HEK293T (cell line): Measurements from ENCODE around the gene HSPA9.

Experiments
- CTCF ChIA-PET: fragments of 350-600 bp; formaldehyde crosslinking; extraction: SDS; loops from one replicate; lab custom pipeline; 2021; ENCODE audit warnings: antibody characterized with exemption, inconsistent platforms; lab: Yijun Ruan, JAX
- POLR2A ChIA-PET: fragments of 350-600 bp; formaldehyde crosslinking; extraction: SDS; loops from one replicate; lab custom pipeline; 2020; ENCODE audit warnings: antibody characterized with exemption, inconsistent platforms; lab: Yijun Ruan, JAX
- DNase-seq: peaks from one replicate; pipeline ENCODE4 v3.0.0; 2012; ENCODE audit warnings: mixed read lengths; ENCODE audit errors: extremely low spot score
- ARNT ChIP-seq: fragments of 450-650 bp; IDR thresholded peaks from 2 replicates; pipeline ENCODE4 v1.6.1; 2017; ENCODE audit warnings: mild to moderate bottlenecking
- BHLHE40 ChIP-seq: fragments of 450-650 bp; IDR thresholded peaks from 2 replicates; pipeline ENCODE4 v1.6.1; 2016; ENCODE audit warnings: mild to moderate bottlenecking, moderate library complexity, borderline replicate concordance
- CTBP1 ChIP-seq: fragments of 450-650 bp; IDR thresholded peaks from 2 replicates; pipeline ENCODE4 v1.6.1; 2016; ENCODE audit warnings: borderline replicate concordance
- ELF4 ChIP-seq: fragments of 450-650 bp; IDR thresholded peaks from 2 replicates; pipeline ENCODE4 v1.6.1; 2017; ENCODE audit warnings: antibody characterized with exemption
- FOXA1 ChIP-seq: fragments of 450-650 bp; IDR thresholded peaks from 2 replicates; pipeline ENCODE4 v1.6.1; 2016; ENCODE audit warnings: mild to moderate bottlenecking
- FOXK2 ChIP-seq: fragments of 450-650 bp; IDR thresholded peaks from 2 replicates; pipeline ENCODE4 v1.6.1; 2016; ENCODE audit warnings: mild to moderate bottlenecking
- FOXM1 ChIP-seq: fragments of 450-650 bp; IDR thresholded peaks from 2 replicates; pipeline ENCODE4 v1.6.1; 2017; ENCODE audit warnings: mild to moderate bottlenecking, borderline replicate concordance
- HDGF ChIP-seq: fragments of 450-650 bp; IDR thresholded peaks from 2 replicates; pipeline ENCODE4 v1.6.1; 2017; ENCODE audit warnings: antibody characterized with exemption, borderline replicate concordance
- L3MBTL2 ChIP-seq: fragments of 450-650 bp; conservative IDR thresholded peaks from 2 replicates; pipeline ENCODE4 v1.6.1; 2016; ENCODE audit warnings: mild to moderate bottlenecking
- LEF1 ChIP-seq: fragments of 450-650 bp; IDR thresholded peaks from 2 replicates; pipeline ENCODE4 v1.6.1; 2017; ENCODE audit warnings: mild to moderate bottlenecking, borderline replicate concordance
- NFRKB ChIP-seq: fragments of 450-650 bp; IDR thresholded peaks from 2 replicates; pipeline ENCODE4 v1.6.1; 2016; ENCODE audit warnings: mild to moderate bottlenecking, moderate library complexity
- SP1 ChIP-seq: fragments of 450-650 bp; IDR thresholded peaks from 2 replicates; pipeline ENCODE4 v1.6.1; 2017
- SUZ12 ChIP-seq: fragments of 450-650 bp; IDR thresholded peaks from 2 replicates; pipeline ENCODE4 v1.6.1; 2016; ENCODE audit warnings: mild to moderate bottlenecking
- TARDBP ChIP-seq: fragments of 450-650 bp; IDR thresholded peaks from 2 replicates; pipeline ENCODE4 v1.6.1; 2016
- ZNF384 ChIP-seq: fragments of 450-650 bp; IDR thresholded peaks from 2 replicates; pipeline ENCODE4 v1.6.1; 2016
- TF ChIP-seq, protein P1 (sequence below): fragments of 450-650 bp; IDR thresholded peaks from 2 replicates; pipeline ENCODE4 v1.6.1; 2016

HSPA9 gene

DNA sequence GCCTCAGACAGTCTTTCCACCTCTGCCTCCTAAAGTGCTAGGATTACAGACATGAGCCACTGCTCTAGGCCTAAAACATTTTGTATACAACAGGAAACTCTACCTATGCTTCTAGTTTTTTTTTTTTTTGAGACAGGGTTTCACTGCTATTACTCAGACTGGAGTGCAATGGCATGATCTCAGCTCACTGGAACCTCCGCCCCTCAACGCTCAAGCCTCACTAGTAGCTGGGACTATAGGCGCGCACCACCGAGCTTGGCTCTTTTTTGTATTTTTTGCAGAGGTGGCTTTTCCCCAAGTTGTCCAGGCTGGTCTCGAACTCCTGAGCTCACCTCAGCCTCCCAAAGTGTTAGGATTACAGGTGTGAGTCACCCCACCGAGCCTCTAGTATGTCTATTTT is 5.4 kb downstream of the HSPA9 start:
- ChIA-PET POLR2A (no interaction called here), CTCF (no interaction called here)

DNA sequence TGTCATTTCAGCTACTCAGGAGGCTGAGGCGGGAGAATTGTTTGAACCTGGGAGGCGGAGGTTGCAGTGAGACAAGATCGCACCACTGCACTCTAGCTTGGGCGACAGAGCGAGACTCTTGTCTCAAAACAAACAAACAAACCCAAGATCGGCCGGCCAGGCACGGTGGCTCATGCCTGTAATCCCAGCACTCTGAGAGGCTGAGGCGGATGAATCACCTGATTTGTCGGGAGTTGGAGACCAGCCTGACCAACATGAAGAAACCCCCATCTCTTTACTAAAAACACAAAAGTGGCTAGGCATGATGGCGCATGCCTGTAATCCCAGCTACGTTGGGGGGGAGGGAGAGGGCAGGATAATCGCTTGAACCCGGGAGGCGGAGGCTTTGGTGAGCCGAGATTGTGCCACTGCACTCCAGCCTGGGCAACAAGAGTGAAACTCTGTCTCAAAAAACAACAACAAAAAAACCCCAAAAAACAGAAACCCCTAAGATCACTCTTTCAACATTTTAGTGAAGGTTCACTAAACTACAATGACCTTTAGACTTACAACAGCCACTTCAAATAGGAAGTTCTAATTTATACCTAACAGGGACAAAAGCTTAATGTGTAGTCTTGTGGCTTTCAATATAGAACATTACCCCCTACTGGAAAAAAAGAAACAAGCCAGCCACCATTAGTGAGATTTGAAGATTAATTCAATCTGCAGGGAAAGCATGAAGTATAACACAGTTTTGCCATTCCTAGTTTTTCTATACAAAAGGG is 7.0 kb downstream of the HSPA9 start:
- CTCF ChIA-PET: interaction anchor here (0.6 to 1.7 kb wide), 3 partner anchors 11 to 33 kb away, joined by 3 to 6 read pairs (median 6); no protein-coding TSS in a partner anchor
- TF ChIP-seq CTBP1 (no peak), SP1 (no peak), ELF4 (no peak), NFRKB (no peak), FOXA1 (no peak), SUZ12 (no peak), LEF1 (no peak), TARDBP (no peak)
- TF ChIP-seq, protein P1, sequence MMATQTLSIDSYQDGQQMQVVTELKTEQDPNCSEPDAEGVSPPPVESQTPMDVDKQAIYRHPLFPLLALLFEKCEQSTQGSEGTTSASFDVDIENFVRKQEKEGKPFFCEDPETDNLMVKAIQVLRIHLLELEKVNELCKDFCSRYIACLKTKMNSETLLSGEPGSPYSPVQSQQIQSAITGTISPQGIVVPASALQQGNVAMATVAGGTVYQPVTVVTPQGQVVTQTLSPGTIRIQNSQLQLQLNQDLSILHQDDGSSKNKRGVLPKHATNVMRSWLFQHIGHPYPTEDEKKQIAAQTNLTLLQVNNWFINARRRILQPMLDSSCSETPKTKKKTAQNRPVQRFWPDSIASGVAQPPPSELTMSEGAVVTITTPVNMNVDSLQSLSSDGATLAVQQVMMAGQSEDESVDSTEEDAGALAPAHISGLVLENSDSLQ: no peak
- DNase-seq: no peak
- POLR2A ChIA-PET: interaction anchor here (1.1 to 1.4 kb wide), 3 partner anchors 15 to 705 kb away, joined by 3 to 4 read pairs (median 3); no protein-coding TSS in a partner anchor

More for the DNA sequence above, 5.4 kb downstream of the HSPA9 start:
- DNase-seq: no peak
- no peak for TF ChIP-seq FOXA1
- TF ChIP-seq, protein P1: no peak
- no peak for TF ChIP-seq BHLHE40
- TF ChIP-seq L3MBTL2: no peak
- TF ChIP-seq ZNF384: no peak
- TF ChIP-seq LEF1: no peak
- TF ChIP-seq CTBP1: no peak
- no peak for TF ChIP-seq SP1
- TF ChIP-seq SUZ12: no peak
- no peak for TF ChIP-seq ELF4
- TF ChIP-seq HDGF: no peak
- no peak for TF ChIP-seq ARNT
- no peak for TF ChIP-seq FOXK2
- TF ChIP-seq NFRKB: no peak
- TF ChIP-seq TARDBP: no peak
- TF ChIP-seq FOXM1: no peak

DNA sequence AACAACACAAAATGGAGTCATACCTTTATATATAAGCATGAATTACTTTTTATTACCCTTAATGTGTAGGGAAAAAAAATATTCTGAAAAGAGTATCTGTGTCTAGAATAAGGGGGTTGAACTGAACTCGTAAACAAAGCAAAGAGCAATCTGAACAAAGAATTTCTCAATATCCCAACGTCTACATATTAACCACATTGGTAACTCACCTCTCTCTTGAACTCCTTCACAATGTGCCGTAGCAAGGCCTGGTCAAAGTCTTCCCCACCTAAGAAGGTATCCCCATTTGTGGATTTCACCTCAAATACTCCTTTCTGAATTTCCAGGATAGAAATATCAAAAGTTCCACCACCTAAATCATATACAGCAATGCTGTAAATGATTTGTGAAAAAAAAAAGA is 8.4 kb downstream of the HSPA9 start:
- POLR2A ChIA-PET: interaction anchor here (1.3 kb wide), 1 partner anchor 9 kb away, joined by 6 read pairs; the partner anchor contains the start of gene HSPA9
- DNase-seq: no peak
- TF ChIP-seq SP1 (no peak), ZNF384 (no peak), BHLHE40 (no peak), CTBP1 (no peak), FOXM1 (no peak), NFRKB (no peak), ELF4 (no peak), L3MBTL2 (no peak), FOXK2 (no peak), TARDBP (no peak), SUZ12 (no peak), LEF1 (no peak), FOXA1 (no peak)
- TF ChIP-seq, protein P1: no peak
- CTCF ChIA-PET: interaction anchor here (0.7 kb wide), 1 partner anchor 744 kb away, joined by 5 read pairs; no protein-coding TSS in a partner anchor

DNA sequence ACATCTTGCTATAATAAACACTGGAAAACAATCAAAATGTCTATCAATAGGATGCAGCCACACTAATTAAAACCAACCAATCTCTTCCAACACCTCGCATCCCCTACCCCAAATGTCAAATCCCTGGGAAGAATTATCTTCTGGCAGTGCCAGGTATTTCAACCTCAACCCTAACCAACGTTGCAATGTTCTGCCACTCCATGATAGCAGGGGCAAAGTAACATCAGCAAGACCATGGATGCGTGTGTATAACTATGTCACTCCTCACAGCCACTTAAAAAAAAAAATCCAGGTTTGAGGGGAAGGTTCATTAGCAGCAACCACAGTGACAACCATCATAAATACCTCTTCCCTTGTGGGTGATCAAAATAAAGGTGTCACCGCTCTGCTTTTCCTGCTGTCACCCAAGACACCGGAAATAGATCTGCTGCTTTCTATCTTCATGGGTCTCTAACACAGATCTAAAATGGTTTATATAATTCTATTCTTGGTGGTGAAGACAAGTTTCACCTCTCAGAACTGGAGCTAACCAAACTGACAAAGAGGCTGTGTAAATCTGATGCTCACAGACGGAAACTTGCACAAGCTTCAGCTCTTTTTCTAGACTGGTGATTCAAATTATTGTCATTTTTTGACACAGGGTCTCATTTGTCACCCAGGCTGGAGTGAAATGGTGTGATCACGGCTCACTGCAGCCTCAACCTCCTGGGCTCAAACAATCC is 9.9 kb downstream of the HSPA9 start:
- POLR2A ChIA-PET: no interaction called here
- CTCF ChIA-PET: interaction anchor here (1.1 kb wide), 1 partner anchor 8 kb away, joined by 4 read pairs; no protein-coding TSS in a partner anchor
- DNase-seq: no peak
- TF ChIP-seq ARNT (no peak), ZNF384 (no peak), FOXK2 (no peak), TARDBP (no peak), HDGF (no peak), FOXM1 (no peak), CTBP1 (no peak), BHLHE40 (no peak), SUZ12 (no peak)

DNA sequence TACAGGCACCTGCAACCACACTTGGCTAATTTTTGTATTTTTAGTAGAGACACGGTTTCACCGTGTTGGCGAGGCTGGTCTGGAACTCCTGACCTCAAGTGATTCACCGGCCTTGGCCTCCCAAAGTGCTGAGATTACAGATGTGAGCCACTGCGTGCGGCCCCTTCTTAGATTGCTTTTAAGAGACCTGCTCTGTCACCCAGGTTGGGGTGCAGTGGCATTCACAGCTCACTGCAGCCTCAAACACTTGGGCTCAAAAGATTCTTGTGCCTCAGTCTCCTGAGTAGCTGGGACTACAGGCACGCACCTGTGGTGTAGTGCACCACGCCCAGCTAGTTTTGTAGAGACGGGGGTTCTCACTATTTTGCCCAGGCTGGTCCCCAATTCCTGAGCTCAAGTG is 11.0 kb downstream of the HSPA9 start:
- POLR2A ChIA-PET: no interaction called here
- CTCF ChIA-PET: interaction anchor here (0.6 to 1.5 kb wide), 2 partner anchors 16 to 65 kb away, joined by 3 to 4 read pairs; no protein-coding TSS in a partner anchor
- DNase-seq: no peak
- TF ChIP-seq CTBP1 (no peak), HDGF (no peak), ZNF384 (no peak), TARDBP (no peak), FOXM1 (no peak), ELF4 (no peak), SUZ12 (no peak), NFRKB (no peak), ARNT (no peak), LEF1 (no peak), BHLHE40 (no peak), SP1 (no peak), L3MBTL2 (no peak)
